Measurements from ENCODE around the gene DSTYK.

Gene DSTYK

GRCh38 chr1:205216588-205216987 lies 5.1 kb upstream of the DSTYK start:
- no peak for DNase-seq (ENCODE audit: low read depth, low spot score)
- no peaks in the 10 kb centered on the region for H3K36me3 ChIP-seq (ENCODE audit: insufficient read depth, low read length)
- no peak overlapping the region for H3K4me3 ChIP-seq
- H3K9me3 ChIP-seq (ENCODE audit: low read depth, low read length): no peaks in the 10 kb centered on the region
- no peak overlapping the region for H3K27ac ChIP-seq
- no peak overlapping the region for H3K9ac ChIP-seq (ENCODE audit: insufficient read length)
- TF ChIP-seq FOXP2 (optimal IDR thresholded peaks at IDR 0.05; ENCODE audit: control extremely low read depth, extremely low read length, insufficient read depth) (no peak), EZH2 (IDR thresholded peaks at IDR 0.05) (no peak), POLR2AphosphoS5 (IDR thresholded peaks at IDR 0.05; ENCODE audit: borderline replicate concordance, low read depth, low read length) (no peak)

DNA sequence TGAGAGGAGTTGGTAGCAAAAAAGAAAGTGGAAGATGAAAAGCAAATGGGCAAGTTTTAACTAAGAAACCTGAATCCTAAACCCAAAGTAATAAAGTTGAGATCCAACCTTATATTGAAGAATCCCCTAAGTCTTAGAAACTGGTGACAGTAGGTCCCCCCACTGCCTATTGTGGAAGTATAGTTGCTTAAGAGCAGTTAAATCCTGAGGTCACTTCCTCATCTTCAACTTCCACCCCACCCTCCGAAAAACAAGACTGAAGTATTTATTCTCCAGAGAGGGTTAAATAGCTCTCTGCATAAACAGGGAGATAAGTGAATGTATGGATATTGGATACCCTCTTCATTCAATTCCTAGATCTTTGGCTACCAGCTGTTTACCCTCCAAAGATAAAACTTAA lies 3.3 kb upstream of the DSTYK start:
- no peak overlapping the region for H3K9ac ChIP-seq (ENCODE audit: insufficient read length)
- H3K27ac ChIP-seq: no peak overlapping the region
- H3K36me3 ChIP-seq (ENCODE audit: insufficient read depth, low read length): no peaks in the 10 kb centered on the region
- TF ChIP-seq POLR2AphosphoS5 (IDR thresholded peaks at IDR 0.05; ENCODE audit: borderline replicate concordance, low read depth, low read length): no peak
- TF ChIP-seq FOXP2 (optimal IDR thresholded peaks at IDR 0.05; ENCODE audit: control extremely low read depth, extremely low read length, insufficient read depth): no peak
- no peak for TF ChIP-seq EZH2 (IDR thresholded peaks at IDR 0.05)
- no peak overlapping the region for H3K4me3 ChIP-seq
- no peaks in the 10 kb centered on the region for H3K9me3 ChIP-seq (ENCODE audit: low read depth, low read length)
- DNase-seq (ENCODE audit: low read depth, low spot score): no peak

GRCh38 chr1:205211839-205212536 lies 486 bp upstream of the DSTYK start:
- DNase-seq (ENCODE audit: low read depth, low spot score): no peak
- Histone ChIP-seq H3K36me3 (ENCODE audit: insufficient read depth, low read length) (no peaks in the 10 kb centered on the region), H3K9me3 (ENCODE audit: low read depth, low read length) (no peaks in the 10 kb centered on the region), H3K27ac (no peak overlapping the region), H3K4me3 (peak overlapping the region; percentile 99), H3K9ac (ENCODE audit: insufficient read length) (no peak overlapping the region)
- TF ChIP-seq POLR2AphosphoS5 (IDR thresholded peaks at IDR 0.05; ENCODE audit: borderline replicate concordance, low read depth, low read length): no peak
- TF ChIP-seq FOXP2 (optimal IDR thresholded peaks at IDR 0.05; ENCODE audit: control extremely low read depth, extremely low read length, insufficient read depth): no peak
- no peak for TF ChIP-seq EZH2 (IDR thresholded peaks at IDR 0.05)

DNA sequence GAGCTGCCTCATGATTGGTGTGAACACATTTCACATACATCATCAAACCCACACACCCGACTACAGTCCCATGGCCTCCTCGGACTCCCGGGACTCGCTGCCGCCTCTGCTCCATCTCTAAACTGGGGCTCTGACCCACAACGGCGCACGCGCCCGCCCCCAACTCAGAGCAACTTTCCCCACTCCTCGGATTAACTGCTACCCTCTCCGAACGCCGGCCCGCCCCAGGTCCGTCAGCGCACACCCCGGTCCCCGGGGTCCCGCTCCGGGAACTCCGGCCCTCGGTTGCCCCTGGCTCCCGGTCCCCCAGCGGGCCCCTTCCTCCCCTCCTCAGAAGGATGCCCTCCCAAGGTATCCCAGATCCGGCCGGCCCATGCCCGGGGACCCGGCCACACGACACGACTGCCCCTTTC lies 740 bp downstream of the DSTYK start:
- peak overlapping the region; percentile 99 for H3K4me3 ChIP-seq
- no peak for DNase-seq (ENCODE audit: low read depth, low spot score)
- peak overlapping the region; percentile 87 for H3K9ac ChIP-seq (ENCODE audit: insufficient read length)
- no peak overlapping the region for H3K27ac ChIP-seq
- no peaks in the 10 kb centered on the region for H3K36me3 ChIP-seq (ENCODE audit: insufficient read depth, low read length)
- H3K9me3 ChIP-seq (ENCODE audit: low read depth, low read length): no peaks in the 10 kb centered on the region
- TF ChIP-seq FOXP2 (optimal IDR thresholded peaks at IDR 0.05; ENCODE audit: control extremely low read depth, extremely low read length, insufficient read depth) (no peak), POLR2AphosphoS5 (IDR thresholded peaks at IDR 0.05; ENCODE audit: borderline replicate concordance, low read depth, low read length) (no peak), EZH2 (IDR thresholded peaks at IDR 0.05) (no peak)

GRCh38 chr1:205208811-205209210 lies 2.7 kb downstream of the DSTYK start:
- TF ChIP-seq POLR2AphosphoS5 (IDR thresholded peaks at IDR 0.05; ENCODE audit: borderline replicate concordance, low read depth, low read length) (no peak), EZH2 (IDR thresholded peaks at IDR 0.05) (no peak), FOXP2 (optimal IDR thresholded peaks at IDR 0.05; ENCODE audit: control extremely low read depth, extremely low read length, insufficient read depth) (no peak)
- H3K4me3 ChIP-seq: no peak overlapping the region
- H3K27ac ChIP-seq: no peak overlapping the region
- DNase-seq (ENCODE audit: low read depth, low spot score): no peak
- H3K9me3 ChIP-seq (ENCODE audit: low read depth, low read length): no peaks in the 10 kb centered on the region
- H3K9ac ChIP-seq (ENCODE audit: insufficient read length): no peak overlapping the region
- H3K36me3 ChIP-seq (ENCODE audit: insufficient read depth, low read length): no peaks in the 10 kb centered on the region

- no peak for TF ChIP-seq EZH2 (IDR thresholded peaks at IDR 0.05)
- no peak for TF ChIP-seq FOXP2 (optimal IDR thresholded peaks at IDR 0.05; ENCODE audit: control extremely low read depth, extremely low read length, insufficient read depth)
- no peak for TF ChIP-seq POLR2AphosphoS5 (IDR thresholded peaks at IDR 0.05; ENCODE audit: borderline replicate concordance, low read depth, low read length)
- Histone ChIP-seq H3K36me3 (ENCODE audit: insufficient read depth, low read length) (no peaks in the 10 kb centered on the region), H3K9ac (ENCODE audit: insufficient read length) (no peak overlapping the region), H3K4me3 (no peak overlapping the region), H3K27ac (no peak overlapping the region), H3K9me3 (ENCODE audit: low read depth, low read length) (no peaks in the 10 kb centered on the region)
- no peak for DNase-seq (ENCODE audit: low read depth, low spot score)
Observed at GRCh38 chr1:205205055-205205454, 6.4 kb downstream of the DSTYK start.

DNA sequence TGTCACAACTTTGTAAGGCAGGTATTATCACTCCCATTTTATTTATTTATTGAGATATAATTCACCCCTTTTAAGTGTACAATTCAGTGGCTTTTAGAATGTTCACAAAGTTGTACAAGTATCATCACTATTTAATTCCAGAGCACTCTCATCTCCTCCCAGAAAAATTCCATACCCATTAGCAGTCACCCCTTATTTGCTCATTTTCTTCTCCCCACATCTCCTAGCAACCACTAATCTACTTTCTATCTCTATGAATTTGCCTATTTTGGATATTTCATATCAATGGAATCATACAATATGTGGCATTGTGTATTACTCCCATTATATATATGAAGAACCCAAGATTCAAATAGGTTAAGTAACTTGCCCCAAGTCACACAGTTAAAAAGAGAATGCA lies 7.0 kb downstream of the DSTYK start:
- DNase-seq (ENCODE audit: low read depth, low spot score): no peak
- Histone ChIP-seq H3K9ac (ENCODE audit: insufficient read length) (no peak overlapping the region), H3K27ac (no peak overlapping the region), H3K36me3 (ENCODE audit: insufficient read depth, low read length) (no peaks in the 10 kb centered on the region), H3K4me3 (no peak overlapping the region), H3K9me3 (ENCODE audit: low read depth, low read length) (no peaks in the 10 kb centered on the region)
- TF ChIP-seq FOXP2 (optimal IDR thresholded peaks at IDR 0.05; ENCODE audit: control extremely low read depth, extremely low read length, insufficient read depth) (no peak), POLR2AphosphoS5 (IDR thresholded peaks at IDR 0.05; ENCODE audit: borderline replicate concordance, low read depth, low read length) (no peak), EZH2 (IDR thresholded peaks at IDR 0.05) (no peak)

- Histone ChIP-seq H3K36me3 (ENCODE audit: insufficient read depth, low read length) (no peaks in the 10 kb centered on the region), H3K27ac (no peak overlapping the region), H3K9me3 (ENCODE audit: low read depth, low read length) (no peaks in the 10 kb centered on the region), H3K4me3 (no peak overlapping the region), H3K9ac (ENCODE audit: insufficient read length) (no peak overlapping the region)
- TF ChIP-seq EZH2 (IDR thresholded peaks at IDR 0.05): no peak
- no peak for TF ChIP-seq FOXP2 (optimal IDR thresholded peaks at IDR 0.05; ENCODE audit: control extremely low read depth, extremely low read length, insufficient read depth)
- TF ChIP-seq POLR2AphosphoS5 (IDR thresholded peaks at IDR 0.05; ENCODE audit: borderline replicate concordance, low read depth, low read length): no peak
- no peak for DNase-seq (ENCODE audit: low read depth, low spot score)
Observed at GRCh38 chr1:205199931-205200299, 11.6 kb downstream of the DSTYK start.

Measured in SK-N-MC (cell line).